Esophagus muscularis mucosa (tissue), 3 donors: ENCODE results near the gene CSPG4.

Source experiments
- CTCF ChIP-seq, 3 experiments: fragments of 200-600 bp in 2 of 3; fragments of 450-650 bp in 1 of 3; sonication (generic) in 2 of 3; IDR thresholded peaks; one replicate each; pipeline ENCODE4 v1.5.1; 2017 to 2019; ENCODE audit warnings: antibody characterized with exemption in 3 of 3, mild to moderate bottlenecking in 2 of 3, moderate library complexity in 1 of 3
- POLR2A ChIP-seq: fragments of 450-650 bp; IDR thresholded peaks from one replicate; pipeline ENCODE4 v1.6.1; 2017; ENCODE audit warnings: antibody characterized with exemption, moderate library complexity, mild to moderate bottlenecking, low read depth
- POLR2AphosphoS5 ChIP-seq, 2 donors: sonication (generic); formaldehyde crosslinking; IDR thresholded peaks; one replicate each; pipeline ENCODE4 v1.6.1; 2017; ENCODE audit warnings: antibody characterized with exemption in 2 of 2

GRCh38 chr15:75639191-75639708, 73.4 kb downstream of the CSPG4 start:
- TF ChIP-seq CTCF (IDR thresholded peaks at IDR 0.05) (no peak), POLR2AphosphoS5 (IDR thresholded peaks at IDR 0.05) (no peak), POLR2A (no peak)
